HG02678 (cell line): ENCODE results near the gene BBS2.
"Not testable (repeated sequence)": the region's sequence is repeated elsewhere in the genome, so short reads cannot be mapped to it uniquely, and the experiment has no call there.

Experiments
- ATAC-seq: cut with Tn5 transposase; IDR thresholded peaks from one replicate; pipeline ENCODE4 v1.9.1; 2021; ENCODE audit warnings: mild to moderate bottlenecking, moderate library complexity; ENCODE audit not compliant: unreplicated experiment

Gene BBS2

DNA sequence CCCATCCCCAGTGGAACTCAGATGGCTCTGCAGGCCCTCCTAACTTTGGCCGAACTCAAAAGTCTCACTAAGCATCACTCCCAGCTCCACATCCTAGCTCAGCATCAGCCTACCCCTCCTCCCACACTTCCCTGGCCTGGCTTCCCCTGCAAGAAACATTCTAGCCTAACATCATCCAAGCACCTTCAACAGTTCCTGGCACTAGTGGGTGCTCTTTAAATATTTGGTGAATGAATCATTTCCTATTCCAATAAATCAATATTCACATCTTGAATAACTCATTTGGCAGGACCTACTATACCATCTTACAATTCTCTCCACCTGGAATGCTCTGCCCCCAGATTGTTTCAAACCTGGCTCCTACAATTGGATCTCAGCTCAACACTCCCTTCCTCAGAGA is 11.0 kb upstream of the BBS2 start:
- no peak for ATAC-seq

DNA sequence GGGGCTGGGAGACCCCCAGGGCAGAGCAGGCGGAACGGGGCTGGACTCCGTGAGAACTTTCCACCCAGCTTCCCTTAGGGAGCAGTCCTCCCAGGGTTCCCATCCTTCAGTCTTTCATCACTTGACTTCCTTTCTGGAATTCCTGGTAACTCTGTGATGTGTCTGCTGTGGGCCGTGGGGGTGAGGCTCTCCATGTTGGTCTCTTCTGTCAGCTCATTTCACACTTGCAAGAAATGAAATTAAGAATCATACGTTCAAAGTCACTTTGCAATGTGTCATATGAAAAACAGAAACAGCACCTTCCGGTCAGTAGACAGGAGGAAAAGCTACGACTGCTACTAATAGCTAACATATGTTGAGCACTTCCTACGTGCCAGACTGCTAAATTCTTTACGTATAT is 5.4 kb upstream of the BBS2 start:
- no peak for ATAC-seq

DNA sequence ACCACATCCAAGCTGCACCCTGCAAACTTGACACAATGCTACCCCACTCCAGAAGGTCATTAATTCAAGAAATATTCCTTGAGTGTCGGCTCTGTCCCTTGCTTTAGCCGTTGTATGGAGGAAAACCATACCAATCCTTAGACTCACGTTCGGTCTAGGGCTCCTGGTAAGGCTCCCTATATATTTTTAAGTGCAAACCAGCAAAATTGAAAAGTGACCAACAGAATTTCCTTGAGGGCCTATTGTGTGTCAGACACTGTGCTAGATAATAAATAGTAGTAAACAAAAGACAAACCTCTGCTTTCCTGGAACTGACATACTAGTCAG is 390 bp upstream of the BBS2 start:
- no peak for ATAC-seq

DNA sequence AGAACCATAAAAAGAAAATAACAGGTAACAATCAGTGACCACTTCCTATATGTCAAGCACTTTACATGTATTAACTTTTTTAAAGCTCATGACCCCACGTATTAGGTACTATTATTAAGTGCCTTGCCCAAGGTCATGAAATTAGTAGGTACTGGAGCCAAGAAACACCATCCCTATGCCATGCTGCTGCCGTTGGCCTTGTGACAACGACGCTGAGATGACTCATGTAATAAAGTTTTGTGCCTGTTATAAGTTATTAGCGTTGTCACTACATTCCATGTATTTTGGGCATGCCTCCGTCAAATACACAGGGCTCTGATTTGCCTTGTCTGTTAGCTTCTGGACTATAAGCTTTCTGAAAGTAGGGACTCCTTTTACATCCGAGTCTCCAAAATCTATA is 1.4 kb downstream of the BBS2 start:
- no peak for ATAC-seq

DNA sequence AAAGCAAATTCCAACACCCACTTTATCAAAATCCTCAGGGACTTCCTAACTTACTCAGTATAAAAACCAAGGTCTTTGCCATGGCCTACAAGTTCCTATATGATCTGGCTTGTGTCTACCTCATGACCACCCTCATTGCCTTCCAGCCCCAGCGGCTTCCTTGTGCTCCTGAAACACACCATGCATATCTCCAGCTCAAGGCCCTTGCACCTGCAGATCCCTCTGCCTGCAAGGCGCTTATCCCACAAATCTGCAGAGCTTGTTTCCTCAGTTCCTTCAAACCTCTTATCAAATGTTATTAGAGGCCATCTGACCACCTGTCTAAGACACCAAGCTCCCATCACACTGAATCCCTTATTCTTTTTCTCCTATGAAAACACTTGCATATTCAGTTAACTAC is 2.6 kb downstream of the BBS2 start:
- no peak for ATAC-seq

DNA sequence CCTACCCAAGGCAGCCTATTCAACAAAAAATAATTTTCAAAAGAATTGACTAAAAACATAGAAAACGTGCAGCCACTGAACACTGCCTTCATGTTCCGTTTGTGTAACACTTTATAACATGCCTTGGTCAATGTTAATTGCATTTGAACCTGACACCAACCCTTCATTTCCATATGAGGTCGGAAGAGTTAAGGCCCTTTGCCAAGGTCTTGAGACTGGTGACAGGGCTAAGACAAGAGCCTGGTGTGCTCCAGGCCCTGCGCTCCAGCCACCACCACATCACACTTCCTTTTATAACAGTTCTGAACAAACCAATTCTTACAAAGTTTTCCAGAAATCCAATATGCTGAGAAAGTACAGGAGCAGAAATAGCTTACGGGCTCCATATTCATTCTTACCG is 4.2 kb downstream of the BBS2 start:
- no peak for ATAC-seq

DNA sequence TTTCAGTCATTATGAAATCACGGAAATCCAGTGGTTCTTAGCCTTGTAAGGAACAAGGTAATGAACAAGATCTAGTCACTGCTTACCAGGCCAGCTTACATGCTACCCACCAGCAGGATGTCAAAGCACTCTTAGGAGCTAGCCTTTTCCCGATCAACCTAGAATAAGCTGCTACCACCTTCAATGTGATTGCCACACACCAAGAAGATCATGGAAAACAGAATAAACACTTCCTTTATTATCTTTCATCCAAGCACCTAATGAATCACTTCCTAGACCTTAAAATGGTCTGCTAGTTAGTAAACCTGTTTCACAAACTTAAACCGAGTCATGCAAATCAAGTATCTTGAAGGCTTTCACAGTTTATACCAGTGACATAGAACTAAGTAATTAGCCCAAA is 5.0 kb downstream of the BBS2 start:
- ATAC-seq: no peak

DNA sequence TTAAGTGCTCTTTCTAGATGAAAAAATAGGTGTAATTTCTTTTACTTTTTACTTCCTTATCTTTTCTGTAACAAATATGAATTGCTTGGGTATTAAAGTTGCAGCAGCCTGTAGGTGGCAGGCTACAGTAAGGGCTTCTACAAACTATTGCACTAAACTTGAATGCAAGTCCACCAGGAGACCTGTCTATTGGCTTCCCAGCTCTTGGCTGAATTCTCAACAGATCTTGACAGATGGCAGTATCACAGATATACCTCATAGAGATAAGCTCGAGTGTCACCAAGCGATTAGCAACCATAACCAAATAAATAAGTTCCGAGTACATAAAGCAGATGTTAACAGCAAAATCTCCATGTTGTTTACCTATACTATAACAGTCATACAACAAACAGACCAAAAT is 5.9 kb downstream of the BBS2 start:
- no peak for ATAC-seq

DNA sequence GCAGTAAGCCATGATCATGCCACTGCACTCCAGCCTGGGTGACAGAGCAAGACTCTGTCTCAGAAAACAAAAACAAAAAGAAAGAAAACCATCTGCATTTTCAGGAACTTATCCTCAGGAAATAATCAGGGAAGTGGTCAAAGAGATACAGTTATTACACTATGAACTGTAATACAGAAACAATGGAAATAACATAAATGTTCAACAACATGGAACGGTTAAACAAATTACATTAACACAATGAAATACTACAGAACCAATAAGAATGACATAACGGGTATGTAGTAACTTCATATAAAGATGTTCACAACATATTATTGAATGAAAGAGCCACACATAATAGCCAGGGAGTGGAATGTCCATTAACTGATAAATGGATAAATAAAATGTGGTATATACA is 6.7 kb downstream of the BBS2 start:
- ATAC-seq: no peak

DNA sequence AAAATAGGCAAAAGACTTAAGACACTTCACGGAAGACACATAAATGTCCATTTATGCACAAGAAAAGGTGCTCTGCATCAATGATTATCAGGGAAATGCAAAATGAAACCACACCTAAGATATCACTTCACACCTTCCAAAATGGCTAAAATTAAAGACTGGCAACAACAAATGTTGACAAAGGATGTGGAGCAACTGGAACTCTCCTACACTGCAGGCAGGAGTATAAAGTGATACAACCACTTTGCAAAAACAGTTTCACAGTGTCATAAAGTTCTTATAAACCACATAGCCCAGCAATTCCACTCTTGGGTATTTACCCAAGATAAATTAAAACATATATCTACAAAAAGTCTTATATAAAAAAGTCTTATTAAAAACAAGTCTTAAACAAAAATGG is 7.8 kb downstream of the BBS2 start:
- ATAC-seq: no peak

DNA sequence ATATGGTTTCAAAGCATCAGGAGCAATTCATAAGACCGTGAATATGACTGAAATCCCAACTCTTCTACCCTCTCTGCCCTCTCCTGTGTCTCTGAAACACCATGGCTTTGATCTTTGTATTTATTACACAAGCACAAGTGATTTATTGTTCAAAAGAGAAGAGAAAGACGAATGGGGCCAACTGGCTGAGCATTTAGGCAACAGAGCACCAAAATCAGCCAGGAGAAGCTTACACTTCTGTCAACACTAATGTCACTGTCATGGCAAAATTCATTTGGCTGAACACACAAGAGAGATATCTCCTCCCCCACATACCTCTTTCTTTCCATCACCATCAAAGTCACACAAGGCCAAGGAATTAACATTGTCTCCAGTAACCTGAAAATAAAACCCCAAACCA is 9.3 kb downstream of the BBS2 start:
- ATAC-seq: no peak

DNA sequence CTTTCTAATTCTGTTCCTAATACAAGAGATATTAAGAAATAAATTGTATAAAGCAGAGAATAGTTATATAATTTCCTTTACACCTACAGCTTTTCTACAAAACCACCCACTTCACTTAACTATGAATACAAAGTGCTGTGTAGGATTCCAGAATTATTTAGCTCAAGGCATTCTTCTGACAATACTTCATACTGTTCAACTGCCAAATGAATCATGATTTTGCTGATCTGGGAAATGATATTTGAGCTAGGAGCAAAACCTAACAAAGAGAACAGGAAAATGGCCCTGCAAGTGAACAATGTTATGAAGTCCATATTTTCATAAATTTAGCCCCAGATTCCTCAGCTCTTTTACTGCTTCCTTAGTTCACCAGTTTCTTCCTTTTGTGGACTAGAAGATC is 12.9 kb downstream of the BBS2 start:
- ATAC-seq: no peak

DNA sequence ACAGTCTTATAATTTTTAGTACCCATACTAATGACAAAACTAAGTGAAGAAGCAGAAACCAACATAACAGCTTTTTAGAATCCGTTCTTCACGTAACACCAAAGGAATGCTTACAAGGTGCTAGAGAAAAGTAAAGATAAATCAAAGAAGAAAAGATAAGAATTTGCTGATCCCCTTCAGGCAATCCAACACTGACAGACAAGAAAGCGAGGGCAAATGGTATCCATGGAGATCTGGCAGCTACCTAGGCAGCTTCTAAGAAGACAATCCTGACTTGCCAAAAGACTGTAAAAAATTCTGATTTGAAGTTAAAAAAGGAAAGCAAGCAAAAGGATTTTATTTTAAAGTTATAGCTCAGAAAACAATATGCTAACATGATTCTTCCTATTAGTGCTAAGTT is 14.6 kb downstream of the BBS2 start:
- no peak for ATAC-seq

DNA sequence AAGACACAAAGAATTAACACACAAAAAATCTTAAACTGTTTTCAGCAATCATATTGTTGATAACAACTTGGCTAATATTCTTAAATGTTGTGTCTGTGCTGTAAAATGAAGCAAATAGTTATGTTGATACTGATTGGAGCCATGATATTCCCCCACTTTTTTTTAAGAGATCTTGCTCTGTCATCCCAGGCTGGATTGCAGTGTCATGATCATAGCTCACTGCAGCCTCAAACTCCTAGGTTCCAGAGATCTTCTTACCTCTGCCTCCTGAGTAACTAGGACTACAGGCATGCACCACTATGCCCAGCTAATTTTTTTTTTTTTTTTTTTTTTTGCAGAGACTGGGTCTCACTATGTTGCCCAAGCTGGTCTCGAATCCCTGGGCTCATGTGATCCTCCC is 26.0 kb downstream of the BBS2 start:
- no peak for ATAC-seq

DNA sequence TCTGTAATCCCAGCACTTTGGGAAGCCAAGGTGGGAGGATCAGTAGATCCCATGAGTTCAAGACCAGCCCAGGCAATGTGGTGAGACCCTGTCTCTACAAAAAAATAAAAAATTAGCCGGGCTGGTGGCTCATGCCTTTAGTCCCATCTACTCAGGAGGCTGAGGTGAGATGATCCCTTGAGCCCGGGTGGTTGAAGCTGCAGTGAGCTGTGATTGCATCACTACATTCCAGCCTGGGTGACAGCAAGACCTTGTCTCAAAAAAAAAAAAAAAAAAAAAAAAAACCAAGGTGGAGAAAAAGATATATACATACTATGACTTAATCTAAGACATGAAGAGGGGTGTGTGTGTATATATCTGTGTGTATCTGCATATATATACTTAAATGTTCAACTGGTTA is 26.7 kb downstream of the BBS2 start:
- no peak for ATAC-seq

DNA sequence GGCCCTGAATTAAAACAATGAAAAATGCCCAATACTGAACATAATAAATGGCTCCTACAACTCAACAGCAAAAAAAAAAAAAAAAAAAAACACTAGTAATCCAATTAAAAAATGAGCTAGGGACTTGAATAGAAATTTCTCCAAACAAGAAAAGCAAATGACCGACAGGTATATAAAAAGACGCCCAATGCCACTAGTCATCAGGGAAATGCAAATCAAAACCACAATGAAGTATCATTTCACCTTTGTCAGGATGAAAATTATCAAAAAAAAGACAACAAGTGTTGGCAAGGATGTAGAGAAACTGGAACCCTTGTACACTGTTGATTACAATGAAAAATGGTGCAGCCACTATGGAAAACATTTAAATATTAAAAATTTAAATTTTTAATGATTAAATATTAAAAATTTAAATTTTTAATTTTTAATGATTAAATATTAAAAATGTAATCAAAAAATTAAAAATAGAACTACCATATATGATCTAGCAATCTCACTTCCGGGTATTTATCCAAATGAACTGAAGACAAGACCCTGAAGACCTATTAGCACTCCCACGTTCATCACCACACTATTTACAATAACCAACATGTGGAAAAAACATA is 28.1 kb downstream of the BBS2 start:
- no peak for ATAC-seq

DNA sequence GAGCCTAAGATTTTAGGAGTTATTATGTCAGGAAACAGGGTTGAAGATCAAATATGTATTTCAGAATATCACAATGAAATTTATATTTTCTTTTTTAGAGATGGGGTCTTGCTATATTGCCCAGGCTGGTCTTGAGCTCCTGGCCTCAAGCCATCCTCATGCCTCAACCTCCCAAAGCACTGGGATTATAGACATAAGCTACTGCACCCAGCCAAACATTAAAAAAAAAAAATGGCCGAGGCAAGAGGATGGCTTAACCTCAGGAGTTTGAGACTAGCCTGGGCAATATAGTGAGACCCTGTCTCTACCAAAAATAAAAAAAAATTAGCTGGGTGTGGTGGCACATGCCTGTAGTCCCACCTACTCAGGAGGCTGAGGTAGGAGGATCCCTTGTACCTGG is 31.0 kb downstream of the BBS2 start:
- ATAC-seq: not testable (repeated sequence)

DNA sequence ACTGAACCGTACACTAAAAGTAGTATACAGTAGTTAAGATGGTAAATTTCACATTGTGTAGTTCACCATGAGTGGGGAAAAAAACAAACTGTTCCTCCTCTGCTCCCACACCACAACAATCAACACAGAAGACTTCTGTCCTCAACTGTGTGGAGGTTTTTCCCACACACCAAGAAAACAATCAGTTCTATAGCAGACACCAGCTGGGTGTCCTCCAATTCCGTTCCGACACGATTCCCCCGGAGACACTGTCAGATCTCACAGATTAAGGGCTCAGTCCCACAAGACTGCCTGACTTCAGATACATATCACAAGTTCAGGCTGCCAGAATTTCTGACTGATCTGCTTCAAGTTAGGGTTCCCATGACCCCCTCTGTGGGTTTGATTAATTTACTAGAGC is 31.8 kb downstream of the BBS2 start:
- no peak for ATAC-seq

DNA sequence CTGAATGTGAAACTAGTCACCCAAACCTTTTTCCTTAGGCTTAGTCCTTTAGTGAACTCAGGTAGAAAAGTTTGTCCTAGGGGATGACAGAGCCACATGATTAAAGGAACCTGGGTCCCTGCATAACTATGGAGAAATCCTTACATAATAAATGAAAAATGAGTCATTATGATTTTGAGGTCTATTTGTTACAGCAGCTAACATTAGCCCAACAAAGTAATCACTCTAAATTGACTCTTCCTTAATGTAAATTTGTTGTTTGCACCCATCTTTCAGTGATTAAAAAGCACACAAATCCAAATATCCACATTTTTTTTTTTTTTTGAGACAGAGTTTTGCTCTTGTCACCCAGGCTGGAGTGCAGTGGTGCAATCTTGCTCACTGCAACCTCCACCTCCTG is 36.4 kb downstream of the BBS2 start:
- ATAC-seq: no peak

DNA sequence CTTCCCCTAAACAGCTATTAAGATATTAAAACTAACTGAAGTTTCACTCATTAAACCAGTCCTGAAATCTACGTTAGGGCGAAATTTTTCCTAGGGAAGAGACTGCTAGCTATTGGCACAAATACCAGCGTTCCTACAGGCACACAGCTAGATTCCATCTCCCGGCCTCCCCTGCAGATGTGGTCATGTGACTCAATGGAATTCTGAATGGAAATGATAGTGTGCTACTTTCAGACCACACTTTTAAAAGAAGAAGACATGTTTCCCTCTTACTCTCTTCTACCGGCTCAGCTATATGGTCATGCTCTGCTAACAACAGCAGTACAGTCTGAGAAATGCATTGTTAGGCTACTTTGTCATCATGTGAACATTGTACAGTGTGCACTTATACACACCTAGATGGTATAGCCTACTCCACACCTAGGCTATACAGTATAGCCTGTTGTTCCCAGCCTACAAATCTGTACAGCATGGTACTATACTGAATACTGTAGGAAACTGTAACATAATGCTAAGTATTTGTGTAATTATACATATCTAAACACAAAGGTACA is 37.1 kb downstream of the BBS2 start:
- no peak for ATAC-seq

DNA sequence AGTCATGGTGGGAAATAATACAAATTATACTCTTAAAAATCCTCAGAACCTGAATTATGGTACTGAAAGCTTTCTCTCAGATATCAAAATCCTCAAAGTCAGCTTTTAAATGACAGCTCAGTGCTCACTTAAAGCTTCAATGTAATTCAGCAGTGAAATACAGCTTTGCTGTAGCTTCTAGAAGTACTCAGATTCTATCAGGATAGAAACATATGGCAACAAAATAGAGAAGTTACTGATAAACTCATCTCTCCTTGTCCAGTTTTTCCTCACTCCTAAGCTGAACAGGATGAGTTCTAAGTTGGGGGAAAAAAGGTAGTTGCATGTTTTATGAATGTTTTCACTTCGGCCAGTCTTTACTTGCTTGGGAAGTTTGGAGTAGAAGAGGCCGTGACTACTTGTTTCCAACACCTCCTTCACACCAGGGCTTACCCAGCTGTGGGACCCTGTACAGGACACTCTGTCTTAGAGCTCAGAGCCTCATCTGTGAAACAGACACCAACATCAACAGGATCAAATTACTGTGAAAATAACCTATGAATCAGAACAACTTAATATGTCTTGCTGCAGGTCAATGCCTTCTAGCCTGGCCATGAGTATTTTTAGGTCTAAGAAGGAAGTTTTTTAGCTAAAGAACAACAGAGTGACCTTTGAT is 38.2 kb downstream of the BBS2 start:
- no peak for ATAC-seq

DNA sequence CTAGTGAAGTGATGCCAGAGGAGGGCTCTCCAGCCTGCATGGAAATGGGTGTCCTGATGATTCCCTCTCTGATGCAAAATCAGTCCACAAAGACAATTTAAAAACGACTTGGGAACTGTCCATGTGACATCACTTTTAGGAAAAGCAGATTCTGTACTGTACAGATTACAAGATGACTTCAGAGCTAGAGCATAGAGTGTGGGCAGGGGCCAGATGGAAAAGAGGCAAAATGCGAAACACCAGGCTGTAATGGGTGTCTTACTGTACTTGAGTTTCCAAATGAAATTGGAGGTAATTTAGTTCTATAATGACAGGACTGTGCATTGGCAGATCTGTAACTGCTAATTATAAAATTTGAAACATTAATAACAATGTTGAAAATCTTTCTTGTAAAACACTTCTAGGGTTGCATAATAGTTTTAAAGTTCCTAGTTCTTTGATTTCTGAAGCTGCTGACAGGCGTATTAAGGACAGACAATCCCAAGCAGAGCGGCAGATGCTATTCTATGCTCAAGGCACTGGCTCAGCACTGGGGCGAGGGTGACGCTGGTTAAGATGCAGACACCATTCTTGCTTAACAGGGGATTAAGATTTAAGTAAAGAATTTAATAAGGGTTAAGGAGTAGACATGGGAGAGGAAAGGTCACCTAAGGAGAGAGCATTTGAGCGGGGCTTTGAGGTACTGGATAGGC is 38.9 kb downstream of the BBS2 start:
- no peak for ATAC-seq

DNA sequence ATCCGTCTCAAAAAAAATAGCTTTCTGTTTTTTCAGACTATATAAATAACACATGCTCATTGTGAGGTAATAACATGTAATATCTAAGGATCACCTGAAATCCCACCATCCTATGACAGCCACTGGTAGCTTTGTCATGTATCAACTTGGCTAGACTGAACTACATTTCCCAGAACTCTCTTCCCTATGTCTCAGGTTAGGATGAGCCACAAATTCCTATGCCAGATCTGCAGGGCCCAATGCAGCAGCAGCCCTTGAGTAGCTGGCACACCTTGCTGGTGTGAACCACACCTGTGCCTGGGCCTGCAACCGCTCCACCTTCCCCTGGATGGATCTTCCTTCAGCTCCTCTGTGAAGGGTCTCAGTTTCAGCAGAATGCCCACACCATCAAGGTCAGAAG is 40.4 kb downstream of the BBS2 start:
- no peak for ATAC-seq
